ENCODE data around the gene TMEM80.

GRCh38 chr11:690738-691633, 4.6 kb upstream of the TMEM80 start:
- TF ChIP-seq, protein P1, sequence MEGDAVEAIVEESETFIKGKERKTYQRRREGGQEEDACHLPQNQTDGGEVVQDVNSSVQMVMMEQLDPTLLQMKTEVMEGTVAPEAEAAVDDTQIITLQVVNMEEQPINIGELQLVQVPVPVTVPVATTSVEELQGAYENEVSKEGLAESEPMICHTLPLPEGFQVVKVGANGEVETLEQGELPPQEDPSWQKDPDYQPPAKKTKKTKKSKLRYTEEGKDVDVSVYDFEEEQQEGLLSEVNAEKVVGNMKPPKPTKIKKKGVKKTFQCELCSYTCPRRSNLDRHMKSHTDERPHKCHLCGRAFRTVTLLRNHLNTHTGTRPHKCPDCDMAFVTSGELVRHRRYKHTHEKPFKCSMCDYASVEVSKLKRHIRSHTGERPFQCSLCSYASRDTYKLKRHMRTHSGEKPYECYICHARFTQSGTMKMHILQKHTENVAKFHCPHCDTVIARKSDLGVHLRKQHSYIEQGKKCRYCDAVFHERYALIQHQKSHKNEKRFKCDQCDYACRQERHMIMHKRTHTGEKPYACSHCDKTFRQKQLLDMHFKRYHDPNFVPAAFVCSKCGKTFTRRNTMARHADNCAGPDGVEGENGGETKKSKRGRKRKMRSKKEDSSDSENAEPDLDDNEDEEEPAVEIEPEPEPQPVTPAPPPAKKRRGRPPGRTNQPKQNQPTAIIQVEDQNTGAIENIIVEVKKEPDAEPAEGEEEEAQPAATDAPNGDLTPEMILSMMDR (IDR thresholded peaks at IDR 0.05) = peak in 1 of 7 experiments; percentile 4
- TF ChIP-seq POLR2A (IDR thresholded peaks at IDR 0.05) = no peak
